ENCODE results near the gene FRK. TPM values are rescaled to one million over a fixed set of nuclear protein-coding genes. Genes with fewer than 3 reads are reported as not detected.

The FRK gene
- total and polyA plus RNA-seq, 7 donors: 0.10 to 4.2 (median 1.4) TPM

DNA sequence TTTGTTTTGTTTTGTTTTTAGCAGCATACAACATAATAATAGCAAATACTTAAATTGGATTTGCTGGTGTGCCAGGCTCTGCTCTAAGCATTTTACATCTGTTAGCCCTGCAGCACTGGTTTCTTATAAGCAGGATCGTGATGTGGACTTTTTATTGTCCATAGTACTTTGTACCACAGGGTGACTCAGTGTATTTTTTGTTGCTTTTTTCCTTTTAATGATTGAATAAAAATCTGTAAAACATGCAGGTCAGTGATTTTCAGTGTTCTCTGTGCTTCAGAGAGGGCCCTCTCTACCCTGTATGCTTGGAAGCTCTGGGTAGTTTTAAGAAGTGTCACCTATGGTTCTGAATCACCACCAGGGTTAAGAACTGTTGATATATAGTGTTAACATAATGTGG lies 43.9 kb upstream of the FRK start:
- 87 to 97% (median 95%) methylated on average over 1 of the region's 1 CpG for WGBS, 3 donors
- TF ChIP-seq, protein P1, sequence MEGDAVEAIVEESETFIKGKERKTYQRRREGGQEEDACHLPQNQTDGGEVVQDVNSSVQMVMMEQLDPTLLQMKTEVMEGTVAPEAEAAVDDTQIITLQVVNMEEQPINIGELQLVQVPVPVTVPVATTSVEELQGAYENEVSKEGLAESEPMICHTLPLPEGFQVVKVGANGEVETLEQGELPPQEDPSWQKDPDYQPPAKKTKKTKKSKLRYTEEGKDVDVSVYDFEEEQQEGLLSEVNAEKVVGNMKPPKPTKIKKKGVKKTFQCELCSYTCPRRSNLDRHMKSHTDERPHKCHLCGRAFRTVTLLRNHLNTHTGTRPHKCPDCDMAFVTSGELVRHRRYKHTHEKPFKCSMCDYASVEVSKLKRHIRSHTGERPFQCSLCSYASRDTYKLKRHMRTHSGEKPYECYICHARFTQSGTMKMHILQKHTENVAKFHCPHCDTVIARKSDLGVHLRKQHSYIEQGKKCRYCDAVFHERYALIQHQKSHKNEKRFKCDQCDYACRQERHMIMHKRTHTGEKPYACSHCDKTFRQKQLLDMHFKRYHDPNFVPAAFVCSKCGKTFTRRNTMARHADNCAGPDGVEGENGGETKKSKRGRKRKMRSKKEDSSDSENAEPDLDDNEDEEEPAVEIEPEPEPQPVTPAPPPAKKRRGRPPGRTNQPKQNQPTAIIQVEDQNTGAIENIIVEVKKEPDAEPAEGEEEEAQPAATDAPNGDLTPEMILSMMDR (IDR thresholded peaks at IDR 0.05): no peak
- peaks cover 0 to 26% of the 10 kb centered on the region in 2 donors for H3K36me3 ChIP-seq (ENCODE audit: insufficient read depth in 1 of 2, low read depth in 1 of 2)
- ATAC-seq (no peak), DNase-seq (no peak)
- intact Hi-C loops (cut with DNase I): loop anchor here in 1 of 2 donors (5.0 kb wide), 1 partner anchor 42 kb away; the partner anchor contains the start of gene FRK
- H3K27me3 ChIP-seq (ENCODE audit: insufficient read depth in 3 of 3, low read length in 2 of 3): no peaks in the 10 kb centered on the region
- no peak overlapping the region for H3K27ac ChIP-seq
- H3K4me3 ChIP-seq: no peak overlapping the region
- no peaks in the 10 kb centered on the region for H3K9me3 ChIP-seq
- peaks cover 50% of the 10 kb centered on the region for H3K4me1 ChIP-seq

DNA sequence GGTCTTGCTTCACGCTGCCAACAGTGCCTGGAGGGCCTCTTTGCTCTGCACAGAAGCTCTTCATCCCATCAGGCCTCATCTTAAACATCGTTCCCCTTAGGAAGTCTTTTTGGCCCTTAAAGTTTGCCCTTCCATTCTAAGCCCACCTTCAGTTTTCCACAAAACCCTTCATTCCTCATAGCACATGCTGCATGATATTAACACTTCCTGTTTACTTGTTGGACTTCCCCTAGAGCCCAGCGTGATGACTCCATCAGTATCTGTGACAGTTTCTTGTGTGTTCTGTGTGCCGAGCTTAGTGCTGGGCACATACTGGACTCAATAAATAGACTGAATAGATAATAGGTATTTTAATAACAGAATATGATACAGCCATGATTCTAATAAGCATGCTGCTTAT lies 42.2 kb upstream of the FRK start:
- Histone ChIP-seq H3K36me3 (ENCODE audit: insufficient read depth in 1 of 2, low read depth in 1 of 2) (peaks cover 0 to 11% of the 10 kb centered on the region in 2 donors), H3K4me3 (no peak overlapping the region), H3K27me3 (ENCODE audit: insufficient read depth in 3 of 3, low read length in 2 of 3) (no peaks in the 10 kb centered on the region), H3K27ac (no peak overlapping the region), H3K4me1 (peaks cover 52% of the 10 kb centered on the region), H3K9me3 (no peaks in the 10 kb centered on the region)
- DNase-seq (no peak), ATAC-seq (no peak)
- TF ChIP-seq, protein P1 (IDR thresholded peaks at IDR 0.05): no peak
- WGBS, 3 donors: 69 to 84% (median 79%) methylated on average over 4 of the region's 4 CpGs
- intact Hi-C loops (cut with DNase I): loop anchor here in 1 of 2 donors (5.0 kb wide), 1 partner anchor 41 kb away; the partner anchor contains the start of gene FRK

GRCh38 chr6:116101790-116102189 lies 41.1 kb upstream of the FRK start:
- H3K4me1 ChIP-seq: peaks cover 52% of the 10 kb centered on the region

DNA sequence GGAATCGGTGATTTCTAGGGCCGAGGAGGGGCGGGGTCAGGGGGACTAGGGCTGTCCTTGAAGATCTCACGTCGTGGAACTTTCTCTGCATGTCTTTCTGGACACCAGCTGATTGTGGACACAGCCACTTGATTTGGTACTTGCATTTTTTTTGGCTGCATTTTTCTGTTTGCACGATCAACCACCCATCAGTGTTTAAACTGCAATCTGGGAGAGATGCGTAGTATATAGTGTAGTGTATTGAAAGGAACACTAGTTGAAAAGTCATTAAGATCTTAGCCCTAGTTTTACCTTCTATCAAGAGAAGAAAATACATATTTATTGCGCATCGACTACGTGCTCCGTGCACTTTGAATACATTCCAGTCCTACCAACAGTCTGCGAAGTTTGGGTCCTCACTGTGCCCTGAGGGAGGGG lies 40.6 kb upstream of the FRK start:
- DNase-seq (no peak), ATAC-seq (no peak)
- peaks cover 52% of the 10 kb centered on the region for H3K4me1 ChIP-seq
- TF ChIP-seq, protein P1 (IDR thresholded peaks at IDR 0.05): no peak
- H3K36me3 ChIP-seq (ENCODE audit: insufficient read depth in 1 of 2, low read depth in 1 of 2): no peaks in the 10 kb centered on the region
- peak overlapping the region; percentile 87 for H3K4me3 ChIP-seq
- no peaks in the 10 kb centered on the region for H3K27me3 ChIP-seq (ENCODE audit: insufficient read depth in 3 of 3, low read length in 2 of 3)
- intact Hi-C loops (cut with DNase I): loop anchor here (2.0 to 5.0 kb wide), 2 partner anchors 39 to 91 kb away; partner anchors contain the start of gene FRK (in 1 of the 2)
- peak overlapping the region; percentile 95 for H3K27ac ChIP-seq
- H3K9me3 ChIP-seq: no peaks in the 10 kb centered on the region
- WGBS, 3 donors: 1 to 2% (median 1%) methylated on average over 12 of the region's 12 CpGs

More at GRCh38 chr6:116101790-116102189, 41.1 kb upstream of the FRK start:
- no peaks in the 10 kb centered on the region for H3K9me3 ChIP-seq
- intact Hi-C loops (cut with DNase I): loop anchor here (2.0 to 5.0 kb wide), 2 partner anchors 39 to 91 kb away; partner anchors contain the start of gene FRK (in 1 of the 2)
- 62 to 69% (median 69%) methylated on average over 2 of the region's 2 CpGs for WGBS, 3 donors
- ATAC-seq: no peak
- peak overlapping the region; percentile 87 for H3K4me3 ChIP-seq
- TF ChIP-seq, protein P1 (IDR thresholded peaks at IDR 0.05): no peak
- H3K27me3 ChIP-seq (ENCODE audit: insufficient read depth in 3 of 3, low read length in 2 of 3): no peaks in the 10 kb centered on the region
- no peak for DNase-seq
- peaks cover 0 to 2% of the 10 kb centered on the region in 2 donors for H3K36me3 ChIP-seq (ENCODE audit: insufficient read depth in 1 of 2, low read depth in 1 of 2)
- peak overlapping the region; percentile 95 for H3K27ac ChIP-seq

Measured in psoas muscle (tissue), 8 donors.